ENCODE results near the gene UBE2D1.

DNA sequence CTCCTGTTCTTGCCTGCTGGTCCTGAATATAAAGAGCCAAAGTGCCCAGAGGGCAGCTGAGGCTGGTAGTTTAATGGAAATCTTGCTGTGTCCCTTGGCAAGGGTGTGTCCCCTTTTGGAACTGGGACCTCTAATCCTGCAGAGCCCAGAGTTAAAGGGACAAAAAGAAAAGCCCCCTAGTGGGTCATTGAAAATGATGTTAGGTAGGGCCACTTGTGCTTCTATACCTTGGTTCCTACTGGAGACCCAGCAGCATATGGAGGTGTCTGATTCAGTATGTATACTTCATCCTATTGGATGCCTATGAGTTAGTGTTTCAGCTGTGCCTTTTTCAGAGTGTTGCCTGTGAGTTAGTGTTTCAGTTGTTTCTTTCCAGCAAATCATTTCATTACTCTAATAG is 81.0 kb downstream of the UBE2D1 start:
- TF ChIP-seq, protein P1, sequence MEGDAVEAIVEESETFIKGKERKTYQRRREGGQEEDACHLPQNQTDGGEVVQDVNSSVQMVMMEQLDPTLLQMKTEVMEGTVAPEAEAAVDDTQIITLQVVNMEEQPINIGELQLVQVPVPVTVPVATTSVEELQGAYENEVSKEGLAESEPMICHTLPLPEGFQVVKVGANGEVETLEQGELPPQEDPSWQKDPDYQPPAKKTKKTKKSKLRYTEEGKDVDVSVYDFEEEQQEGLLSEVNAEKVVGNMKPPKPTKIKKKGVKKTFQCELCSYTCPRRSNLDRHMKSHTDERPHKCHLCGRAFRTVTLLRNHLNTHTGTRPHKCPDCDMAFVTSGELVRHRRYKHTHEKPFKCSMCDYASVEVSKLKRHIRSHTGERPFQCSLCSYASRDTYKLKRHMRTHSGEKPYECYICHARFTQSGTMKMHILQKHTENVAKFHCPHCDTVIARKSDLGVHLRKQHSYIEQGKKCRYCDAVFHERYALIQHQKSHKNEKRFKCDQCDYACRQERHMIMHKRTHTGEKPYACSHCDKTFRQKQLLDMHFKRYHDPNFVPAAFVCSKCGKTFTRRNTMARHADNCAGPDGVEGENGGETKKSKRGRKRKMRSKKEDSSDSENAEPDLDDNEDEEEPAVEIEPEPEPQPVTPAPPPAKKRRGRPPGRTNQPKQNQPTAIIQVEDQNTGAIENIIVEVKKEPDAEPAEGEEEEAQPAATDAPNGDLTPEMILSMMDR (IDR thresholded peaks at IDR 0.05), result no peak
- TF ChIP-seq ZFX (IDR thresholded peaks at IDR 0.05; ENCODE audit: borderline replicate concordance), result no peak

Data from 22Rv1 (cell line).